Body of pancreas (tissue), 4 donors: Measurements from ENCODE around the gene GRAP2. TPM values are rescaled to one million over a fixed set of nuclear protein-coding genes. Genes with fewer than 3 reads are reported as not detected.

Experiments
- ATAC-seq: fragments of 150-250 bp; one replicate; pipeline ENCODE4 v1.9.1; 2016
- DNase-seq, 4 donors: peaks; one replicate each; pipeline ENCODE4 v3.0.0-alpha.2; 2019
- H3K27ac ChIP-seq, 4 donors: fragments of 200-600 bp; sonication (generic); 1 replicate in 3 of 4; 2 replicates in 1 of 4; pipeline versions ENCODE4 v1.5.1 to v1.6.1; 2016 to 2019; ENCODE audit warnings: mild to moderate bottlenecking in 1 of 4, mixed read lengths in 1 of 4, moderate library complexity in 1 of 4
- H3K27me3 ChIP-seq, 2 donors: fragments of 200-600 bp; sonication (generic); one replicate each; pipeline ENCODE4 v1.6.0; 2016; ENCODE audit warnings: mild to moderate bottlenecking in 1 of 2
- H3K36me3 ChIP-seq, 2 donors: fragments of 200-600 bp; sonication (generic); replicated peaks in 1 of 2; 2 replicates each; pipeline ENCODE4 v1.5.1; 2016; ENCODE audit warnings: low read depth in 2 of 2; ENCODE audit not compliant: insufficient read depth in 1 of 2
- H3K4me1 ChIP-seq: fragments of 200-600 bp; sonication (generic); one replicate; pipeline ENCODE4 v1.6.0; 2016
- H3K4me3 ChIP-seq, 2 donors: fragments of 200-600 bp; sonication (generic); 1 replicate in 1 of 2; 2 replicates in 1 of 2; pipeline ENCODE4 v1.5.1; 2016 to 2019
- H3K9me3 ChIP-seq, 3 donors: fragments of 200-600 bp; sonication (generic); 1 replicate in 2 of 3; 2 replicates in 1 of 3; pipeline ENCODE4 v1.5.1; 2016
- POLR2A ChIP-seq, 3 donors: fragments of 450-650 bp; IDR thresholded peaks; one replicate each; pipeline ENCODE4 v1.6.1; 2016; ENCODE audit warnings: antibody characterized with exemption in 3 of 3, mild to moderate bottlenecking in 2 of 3
- WGBS, 2 donors: methylation state at CpG; one replicate each; pipeline ENCODE4 v1.1.5; 2017; 5-methylcytosine and 5-hydroxymethylcytosine counted together
- intact Hi-C: fragments of 100-400 bp; cut with DNase I; formaldehyde crosslinking; loops from one replicate; pipeline ENCODE4 v1.15.1; 2023
- total RNA-seq, 2 donors: library from RNA; depleted of rRNA; stranded (reverse); fragments of >200 nt; gene quantifications; one replicate each; pipeline ENCODE4 v1.1.0, GENCODE V29; 2016
- TF ChIP-seq, protein P1 (sequence below), 7 experiments: fragments of 450-650 bp in 4 of 7; fragments of 200-600 bp in 3 of 7; sonication (generic) in 3 of 7; IDR thresholded peaks; one replicate each; pipeline ENCODE4 v1.5.1; 2016 to 2019; ENCODE audit warnings: antibody characterized with exemption in 7 of 7

The GRAP2 gene
- total RNA-seq, 2 donors from 2014 or later: 0.78 to 0.99 TPM

- H3K4me1 ChIP-seq: no peaks in the 10 kb centered on the region
- DNase-seq (no peak), ATAC-seq (no peak)
- H3K27me3 ChIP-seq: no peaks in the 10 kb centered on the region
- no peak for TF ChIP-seq POLR2A (IDR thresholded peaks at IDR 0.05)
- TF ChIP-seq, protein P1, sequence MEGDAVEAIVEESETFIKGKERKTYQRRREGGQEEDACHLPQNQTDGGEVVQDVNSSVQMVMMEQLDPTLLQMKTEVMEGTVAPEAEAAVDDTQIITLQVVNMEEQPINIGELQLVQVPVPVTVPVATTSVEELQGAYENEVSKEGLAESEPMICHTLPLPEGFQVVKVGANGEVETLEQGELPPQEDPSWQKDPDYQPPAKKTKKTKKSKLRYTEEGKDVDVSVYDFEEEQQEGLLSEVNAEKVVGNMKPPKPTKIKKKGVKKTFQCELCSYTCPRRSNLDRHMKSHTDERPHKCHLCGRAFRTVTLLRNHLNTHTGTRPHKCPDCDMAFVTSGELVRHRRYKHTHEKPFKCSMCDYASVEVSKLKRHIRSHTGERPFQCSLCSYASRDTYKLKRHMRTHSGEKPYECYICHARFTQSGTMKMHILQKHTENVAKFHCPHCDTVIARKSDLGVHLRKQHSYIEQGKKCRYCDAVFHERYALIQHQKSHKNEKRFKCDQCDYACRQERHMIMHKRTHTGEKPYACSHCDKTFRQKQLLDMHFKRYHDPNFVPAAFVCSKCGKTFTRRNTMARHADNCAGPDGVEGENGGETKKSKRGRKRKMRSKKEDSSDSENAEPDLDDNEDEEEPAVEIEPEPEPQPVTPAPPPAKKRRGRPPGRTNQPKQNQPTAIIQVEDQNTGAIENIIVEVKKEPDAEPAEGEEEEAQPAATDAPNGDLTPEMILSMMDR (IDR thresholded peaks at IDR 0.05): no peak
- H3K9me3 ChIP-seq: no peaks in the 10 kb centered on the region
- H3K4me3 ChIP-seq: no peak overlapping the region
- no peaks in the 10 kb centered on the region for H3K36me3 ChIP-seq
- intact Hi-C loops: no loop called here
- no peak overlapping the region for H3K27ac ChIP-seq
- WGBS, 2 donors: 78 to 81% methylated on average over 3 of the region's 3 CpGs
These were observed 5.3 kb downstream of the GRAP2 start for GRCh38 chr22:39906207-39906606.

- H3K36me3 ChIP-seq: no peaks in the 10 kb centered on the region
- TF ChIP-seq, protein P1 (IDR thresholded peaks at IDR 0.05): no peak
- no peak for TF ChIP-seq POLR2A (IDR thresholded peaks at IDR 0.05)
- H3K4me1 ChIP-seq: no peaks in the 10 kb centered on the region
- WGBS, 2 donors: 76 to 81% methylated on average over 6 of the region's 6 CpGs
- H3K27ac ChIP-seq: no peak overlapping the region
- no peak for DNase-seq
- H3K27me3 ChIP-seq: no peaks in the 10 kb centered on the region
- H3K9me3 ChIP-seq: no peaks in the 10 kb centered on the region
- intact Hi-C loops: no loop called here
- ATAC-seq: no peak
- no peak overlapping the region for H3K4me3 ChIP-seq
These were observed 6.2 kb downstream of the GRAP2 start for GRCh38 chr22:39907047-39907446.

GRCh38 chr22:39907605-39908097 lies 6.8 kb downstream of the GRAP2 start:
- intact Hi-C loops: no loop called here
- Histone ChIP-seq H3K9me3 (no peaks in the 10 kb centered on the region), H3K4me1 (no peaks in the 10 kb centered on the region), H3K27me3 (no peaks in the 10 kb centered on the region), H3K4me3 (no peak overlapping the region), H3K27ac (no peak overlapping the region), H3K36me3 (no peaks in the 10 kb centered on the region)
- TF ChIP-seq, protein P1 (IDR thresholded peaks at IDR 0.05): no peak
- DNase-seq: no peak
- ATAC-seq: no peak
- WGBS, 2 donors: 78 to 79% methylated on average over 9 of the region's 9 CpGs

GRCh38 chr22:39908136-39908535 lies 7.3 kb downstream of the GRAP2 start:
- Histone ChIP-seq H3K36me3 (no peaks in the 10 kb centered on the region), H3K4me3 (no peak overlapping the region), H3K27me3 (no peaks in the 10 kb centered on the region), H3K4me1 (no peaks in the 10 kb centered on the region), H3K27ac (no peak overlapping the region), H3K9me3 (no peaks in the 10 kb centered on the region)
- intact Hi-C loops: no loop called here
- WGBS, 2 donors: 85 to 91% methylated on average over 2 of the region's 2 CpGs
- ATAC-seq (no peak), DNase-seq (no peak)
- TF ChIP-seq, protein P1 (IDR thresholded peaks at IDR 0.05): no peak
- no peak for TF ChIP-seq POLR2A (IDR thresholded peaks at IDR 0.05)

- 48 to 71% methylated on average over 5 of the region's 5 CpGs for WGBS, 2 donors
- ATAC-seq (no peak), DNase-seq (no peak)
- Histone ChIP-seq H3K27me3 (no peaks in the 10 kb centered on the region), H3K4me3 (no peak overlapping the region), H3K4me1 (no peaks in the 10 kb centered on the region), H3K27ac (no peak overlapping the region), H3K36me3 (no peaks in the 10 kb centered on the region), H3K9me3 (no peaks in the 10 kb centered on the region)
- TF ChIP-seq POLR2A (IDR thresholded peaks at IDR 0.05): no peak
- TF ChIP-seq, protein P1 (IDR thresholded peaks at IDR 0.05): no peak
- intact Hi-C loops: no loop called here
These were observed 7.9 kb downstream of the GRAP2 start for GRCh38 chr22:39908737-39909136.
